Thoracic aorta (tissue), 2 donors: ENCODE results near the gene PRTN3. TPM values are rescaled to one million over a fixed set of nuclear protein-coding genes. Genes with fewer than 3 reads are reported as not detected.

Experiments
- ATAC-seq: fragments of 150-250 bp; one replicate; pipeline ENCODE4 v1.8.0; 2017; ENCODE audit warnings: low read depth; ENCODE audit not compliant: insufficient number of reproducible peaks, low FRiP score
- DNase-seq: peaks from one replicate; pipeline ENCODE4 v3.0.0-alpha.2; 2020; ENCODE audit warnings: low spot score
- H3K27ac ChIP-seq, 2 donors: fragments of 200-600 bp; sonication (generic); 1 replicate in 1 of 2; 2 replicates in 1 of 2; pipeline ENCODE4 v1.5.1; 2016; ENCODE audit warnings: mild to moderate bottlenecking in 2 of 2, moderate library complexity in 2 of 2
- H3K27me3 ChIP-seq: fragments of 200-600 bp; sonication (generic); replicated peaks from 2 replicates; pipeline ENCODE4 v1.6.0; 2016; ENCODE audit warnings: mild to moderate bottlenecking; ENCODE audit not compliant: insufficient read depth
- H3K36me3 ChIP-seq: fragments of 200-600 bp; sonication (generic); one replicate; pipeline ENCODE4 v1.5.1; 2016
- H3K4me1 ChIP-seq, 2 donors: fragments of 200-600 bp; sonication (generic); 1 replicate in 1 of 2; 2 replicates in 1 of 2; pipeline versions ENCODE4 v1.5.1 to v1.6.0; 2016; ENCODE audit warnings: low read depth in 2 of 2, mild to moderate bottlenecking in 1 of 2; ENCODE audit not compliant: control insufficient read depth in 1 of 2
- H3K4me3 ChIP-seq: fragments of 200-600 bp; sonication (generic); 2 replicates; pipeline ENCODE4 v1.5.1; 2016; ENCODE audit warnings: mild to moderate bottlenecking
- H3K9me3 ChIP-seq: fragments of 200-600 bp; sonication (generic); 2 replicates; pipeline ENCODE4 v1.5.1; 2016
- total RNA-seq, 2 donors: library from RNA; depleted of rRNA; stranded (reverse); fragments of >200 nt; gene quantifications; one replicate each; pipeline versions ENCODE4 v1.1.0 to v1.2.3, GENCODE V29; 2016
- TF ChIP-seq, protein P1 (sequence below): fragments of 200-600 bp; sonication (generic); IDR thresholded peaks from one replicate; pipeline ENCODE4 v1.5.1; 2019; ENCODE audit warnings: antibody characterized with exemption

PRTN3 gene
- total RNA-seq, 2 donors from 2014 or later = not detected

DNA sequence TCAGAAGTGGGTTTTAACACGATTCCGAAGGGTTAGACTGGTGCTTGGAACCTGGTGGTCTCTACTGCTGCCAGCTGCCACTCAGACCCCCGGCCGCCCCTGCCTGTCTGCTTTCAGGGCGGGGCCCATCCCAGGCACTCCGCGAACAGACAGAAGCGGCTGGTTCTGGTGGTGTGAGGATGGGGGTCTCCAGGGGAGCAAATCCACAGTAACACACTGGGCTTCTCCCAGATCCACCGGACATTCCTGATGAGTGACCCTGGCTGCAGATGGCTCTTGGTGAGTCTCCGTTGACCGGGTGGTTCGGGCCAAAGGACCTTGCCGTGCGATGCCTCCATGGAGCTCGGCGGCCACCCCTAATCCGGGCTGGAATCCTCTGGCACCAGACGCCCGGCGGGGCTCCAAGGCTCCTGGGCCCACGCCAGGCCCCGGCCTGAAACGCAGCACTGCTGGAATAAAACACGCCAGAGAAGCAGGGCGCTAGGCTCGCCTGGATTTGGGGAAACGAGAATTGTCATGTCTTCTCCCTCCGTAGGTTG is 45.7 kb upstream of the PRTN3 start:
- TF ChIP-seq, protein P1, sequence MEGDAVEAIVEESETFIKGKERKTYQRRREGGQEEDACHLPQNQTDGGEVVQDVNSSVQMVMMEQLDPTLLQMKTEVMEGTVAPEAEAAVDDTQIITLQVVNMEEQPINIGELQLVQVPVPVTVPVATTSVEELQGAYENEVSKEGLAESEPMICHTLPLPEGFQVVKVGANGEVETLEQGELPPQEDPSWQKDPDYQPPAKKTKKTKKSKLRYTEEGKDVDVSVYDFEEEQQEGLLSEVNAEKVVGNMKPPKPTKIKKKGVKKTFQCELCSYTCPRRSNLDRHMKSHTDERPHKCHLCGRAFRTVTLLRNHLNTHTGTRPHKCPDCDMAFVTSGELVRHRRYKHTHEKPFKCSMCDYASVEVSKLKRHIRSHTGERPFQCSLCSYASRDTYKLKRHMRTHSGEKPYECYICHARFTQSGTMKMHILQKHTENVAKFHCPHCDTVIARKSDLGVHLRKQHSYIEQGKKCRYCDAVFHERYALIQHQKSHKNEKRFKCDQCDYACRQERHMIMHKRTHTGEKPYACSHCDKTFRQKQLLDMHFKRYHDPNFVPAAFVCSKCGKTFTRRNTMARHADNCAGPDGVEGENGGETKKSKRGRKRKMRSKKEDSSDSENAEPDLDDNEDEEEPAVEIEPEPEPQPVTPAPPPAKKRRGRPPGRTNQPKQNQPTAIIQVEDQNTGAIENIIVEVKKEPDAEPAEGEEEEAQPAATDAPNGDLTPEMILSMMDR = no peak
- Histone ChIP-seq H3K9me3 (no peaks in the 10 kb centered on the region), H3K4me1 (peaks cover 20 to 34% of the 10 kb centered on the region in 2 donors), H3K27ac (peak overlapping the region in 1 of 2 donors; percentile 11), H3K27me3 (no peaks in the 10 kb centered on the region), H3K36me3 (no peaks in the 10 kb centered on the region), H3K4me3 (peak overlapping the region; percentile 6)
- DNase-seq (no peak), ATAC-seq (no peak)

DNA sequence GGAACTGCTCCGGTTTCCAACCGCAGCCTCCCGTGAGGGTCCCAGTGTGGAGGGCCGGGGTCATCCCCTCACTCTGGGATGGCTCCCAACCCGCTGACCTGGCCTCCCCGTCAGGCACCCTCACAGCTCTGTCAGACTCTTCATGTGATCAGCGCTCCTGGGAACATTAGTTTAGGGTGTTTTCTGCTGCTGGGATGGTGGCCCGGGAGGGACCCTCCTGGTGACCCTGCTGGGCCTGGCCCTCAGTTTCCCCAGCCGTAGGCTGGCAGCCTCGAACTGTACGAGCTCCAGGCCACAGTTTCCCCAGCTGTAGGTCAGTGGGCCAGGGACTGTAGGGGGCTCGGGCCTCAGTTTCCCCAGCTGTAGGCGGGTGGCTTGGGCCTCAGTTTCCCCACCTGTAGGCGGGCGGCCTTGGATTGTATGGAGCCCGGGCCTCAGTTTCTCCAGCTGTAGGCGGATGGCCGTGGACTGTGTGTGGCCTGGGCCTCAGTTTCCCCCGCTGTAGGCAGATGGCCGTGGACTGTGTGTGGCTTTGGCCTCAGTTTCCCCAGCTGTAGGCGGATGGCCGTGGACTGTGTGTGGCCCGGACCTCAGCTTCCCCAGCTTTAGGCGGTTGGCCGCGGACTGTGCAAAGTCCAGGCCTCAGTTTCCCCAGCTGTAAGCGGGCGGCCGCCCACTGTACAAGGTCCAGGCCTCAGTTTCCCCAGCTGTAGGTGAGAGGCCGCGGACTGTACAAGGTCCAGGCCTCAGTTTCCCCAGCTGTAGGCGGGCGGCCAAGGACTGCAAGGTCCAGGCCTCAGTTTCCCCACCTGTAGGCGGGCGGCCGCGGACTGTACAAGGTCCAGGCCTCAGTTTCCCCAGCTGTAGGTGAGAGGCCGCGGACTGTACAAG is 44.9 kb upstream of the PRTN3 start:
- H3K36me3 ChIP-seq = no peaks in the 10 kb centered on the region
- DNase-seq (no peak), ATAC-seq (no peak)
- peaks cover 28 to 42% of the 10 kb centered on the region in 2 donors for H3K4me1 ChIP-seq
- TF ChIP-seq, protein P1 = no peak
- no peaks in the 10 kb centered on the region for H3K9me3 ChIP-seq
- H3K4me3 ChIP-seq = peak overlapping the region; percentile 86
- H3K27ac ChIP-seq = peak overlapping the region in 1 of 2 donors; percentile 46
- H3K27me3 ChIP-seq = no peaks in the 10 kb centered on the region

- TF ChIP-seq, protein P1 = no peak
- DNase-seq (peak; percentile 98), ATAC-seq (peak; percentile 96)
- no peaks in the 10 kb centered on the region for H3K27me3 ChIP-seq
- H3K27ac ChIP-seq = peak within 1 kb of the TSS; percentile 86 to 97
- peaks cover 37 to 52% of the 10 kb centered on the region in 2 donors for H3K4me1 ChIP-seq
- H3K4me3 ChIP-seq = peak within 1 kb of the TSS; percentile 95
- no peaks in the 10 kb centered on the region for H3K36me3 ChIP-seq
- no peaks in the 10 kb centered on the region for H3K9me3 ChIP-seq
These were observed 43.9 kb upstream of the PRTN3 start, which contains the start of gene PTBP1 for GRCh38 chr19:796692-797527. PTBP1 (plus strand) TSS chr19:797452; CDS start chr19:797498, 46 bp downstream.

DNA sequence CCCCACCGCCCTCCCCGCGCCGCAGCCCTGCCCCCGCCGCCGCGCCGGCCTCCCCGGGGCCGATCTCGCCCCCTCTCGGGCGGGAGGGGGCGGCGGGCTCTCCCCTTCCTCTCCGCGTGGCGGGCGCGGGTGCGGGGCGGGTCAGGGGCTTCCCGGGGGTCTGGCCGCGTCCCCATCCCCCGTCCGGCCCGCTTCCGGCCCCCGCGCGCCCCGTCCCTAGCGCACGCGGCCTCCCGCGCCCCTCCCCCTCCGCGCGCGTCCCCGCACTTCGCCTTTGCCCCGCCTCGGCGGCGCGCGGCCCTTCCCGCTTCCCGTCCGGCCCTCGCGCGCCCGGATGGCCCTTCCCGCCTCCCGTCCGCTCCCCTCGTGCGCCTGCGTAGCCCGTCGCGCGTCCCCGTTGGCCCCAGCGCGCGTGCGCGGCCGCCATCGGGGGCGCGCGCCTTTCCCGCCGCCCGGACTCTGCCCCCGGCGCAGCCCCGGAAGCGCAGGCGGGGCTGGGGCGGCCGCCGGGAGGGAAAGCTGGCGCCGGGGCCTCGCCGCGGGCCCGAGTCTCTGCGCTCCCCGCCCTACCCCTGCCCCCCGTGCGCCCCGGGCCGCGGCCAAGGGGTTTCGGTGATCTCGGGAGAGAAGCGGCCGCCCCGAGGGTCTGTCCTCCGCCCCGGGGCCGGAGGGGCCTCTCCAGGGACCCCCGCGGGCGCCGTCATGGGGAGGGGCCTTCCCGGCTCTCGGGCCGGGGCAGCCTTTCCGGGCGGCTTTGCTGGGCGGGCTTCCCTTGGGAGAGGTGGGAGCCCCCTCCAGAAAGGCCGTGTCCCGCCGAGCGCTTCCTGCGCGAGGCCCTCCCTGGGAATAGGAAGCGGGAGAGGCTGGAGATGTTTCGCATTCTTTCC is 43.0 kb upstream of the PRTN3 start:
- no peaks in the 10 kb centered on the region for H3K36me3 ChIP-seq
- TF ChIP-seq, protein P1 = no peak
- DNase-seq = peak; percentile 58
- no peaks in the 10 kb centered on the region for H3K27me3 ChIP-seq
- ATAC-seq = peak; percentile 47
- peaks cover 43 to 61% of the 10 kb centered on the region in 2 donors for H3K4me1 ChIP-seq
- peak overlapping the region; percentile 86 to 97 for H3K27ac ChIP-seq
- peak overlapping the region; percentile 95 for H3K4me3 ChIP-seq
- no peaks in the 10 kb centered on the region for H3K9me3 ChIP-seq
